Measurements from ENCODE around the gene CASK. TPM values are rescaled to one million over a fixed set of nuclear protein-coding genes. Genes with fewer than 3 reads are reported as not detected.

CASK gene
- total and polyA plus RNA-seq, 9 of the 15 experiments (the other 6 are each of a cell fraction or from before 2014, with no cell fraction given): 1.3 to 7.4 (median 5.2) TPM

GRCh38 chrX:41923211-41923977, at the start of gene CASK (continued):
- TF ChIP-seq ATF7 (IDR thresholded peaks at IDR 0.05) (peak; percentile 24; the same call in 1 of the 2 replicates), EGR1 (conservative IDR thresholded peaks at IDR 0.05) (peak; percentile 57), SMAD4 (CRISPR knock-in tag; conservative IDR thresholded peaks at IDR 0.05) (peak; percentile 78), NEUROD1 (IDR thresholded peaks at IDR 0.05; ENCODE audit: borderline replicate concordance, low read depth, low read length, partially characterized antibody) (peak; percentile 18), CREM (IDR thresholded peaks at IDR 0.05; ENCODE audit: low read depth) (peak; percentile 20; the same call in 1 of the 2 replicates), MAX (CRISPR knock-in tag; IDR thresholded peaks at IDR 0.05) (no peak), SRSF1 (IDR thresholded peaks at IDR 0.05; ENCODE audit: low read depth, low read length) (0 out of 2 replicates have a peak, but pooled peaks have one; percentile 59), EP300 (IDR thresholded peaks at IDR 0.05; ENCODE audit: low read length) (no peak), CREB1 (IDR thresholded peaks at IDR 0.05) (0 out of 2 replicates have a peak, but pooled peaks have one; percentile 4), CREB1 (CRISPR knock-in tag; IDR thresholded peaks at IDR 0.05) (peak; percentile 65), CHCHD3 (CRISPR knock-in tag; IDR thresholded peaks at IDR 0.05) (no peak), KDM1A (IDR thresholded peaks at IDR 0.05) (no peak), ZFX (CRISPR knock-in tag; IDR thresholded peaks at IDR 0.05) (peak; percentile 69), KLF13 (tag; IDR thresholded peaks at IDR 0.05; ENCODE audit: borderline replicate concordance, low read depth) (0 out of 2 replicates have a peak, but pooled peaks have one; percentile 14), IRF1 (CRISPR knock-in tag; IDR thresholded peaks at IDR 0.05; ENCODE audit: borderline replicate concordance) (no peak), MAZ (CRISPR knock-in tag; conservative IDR thresholded peaks at IDR 0.05 in 1 of 2, IDR thresholded peaks at IDR 0.05 in 1 of 2) (peak in 1 of 2 experiments; percentile 83; a peak in 2 of 4 replicates), RBFOX2 (IDR thresholded peaks at IDR 0.05; ENCODE audit: low read depth, low read length) (peak; percentile 57; the same call in 1 of the 2 replicates), MEIS2 (IDR thresholded peaks at IDR 0.05; ENCODE audit: partially characterized antibody) (peak; percentile 79), CCNT2 (IDR thresholded peaks at IDR 0.05; ENCODE audit: borderline replicate concordance, extremely low read depth, insufficient read length, low read depth, low read length) (peak; percentile 39), HDAC3 (IDR thresholded peaks at IDR 0.05; ENCODE audit: borderline replicate concordance, partially characterized antibody) (no peak), NRF1 (conservative IDR thresholded peaks at IDR 0.05 in 1 of 2, IDR thresholded peaks at IDR 0.05 in 1 of 2) (peak; percentile 95), ZNF639 (CRISPR knock-in tag; conservative IDR thresholded peaks at IDR 0.05 in 1 of 2, IDR thresholded peaks at IDR 0.05 in 1 of 2) (peak in 1 of 2 experiments; percentile 87; a peak in 2 of 4 replicates), POLR2G (IDR thresholded peaks at IDR 0.05; ENCODE audit: low read depth, low read length) (peak; percentile 75), TBP (optimal IDR thresholded peaks at IDR 0.05; ENCODE audit: low read depth, low read length) (peak; percentile 24), PHF8 (IDR thresholded peaks at IDR 0.05; ENCODE audit: borderline replicate concordance, low read length) (peak; percentile 41; the same call in 1 of the 2 replicates), L3MBTL2 (IDR thresholded peaks at IDR 0.05) (0 out of 2 replicates have a peak, but pooled peaks have one; percentile 52)
